HepG2 (cell line): Measurements from ENCODE around the gene RAB5B. TPM values are rescaled to one million over a fixed set of nuclear protein-coding genes. Genes with fewer than 3 reads are reported as not detected.
A peak's percentile ranks its signal among the peaks of the same experiment; 100 is the strongest.

Experiments
- AHR ChIP-seq: IDR thresholded peaks from 2 replicates; pipeline ENCODE4 v1.6.1; 2018; ENCODE audit warnings: missing genetic modification reagents, missing compliant biosample characterization
- ESRRA ChIP-seq: sonication (generic); formaldehyde crosslinking; IDR thresholded peaks from 2 replicates; pipeline ENCODE4 v1.5.1; 2020; ENCODE audit warnings: mild to moderate bottlenecking, low read depth, missing genetic modification reagents
- GFI1 ChIP-seq: sonication (generic); formaldehyde crosslinking; IDR thresholded peaks from 2 replicates; pipeline ENCODE4 v1.5.0; 2020; ENCODE audit warnings: missing genetic modification reagents, mild to moderate bottlenecking, borderline replicate concordance
- GTF2F1 ChIP-seq: fragments of 150-350 bp; IDR thresholded peaks from 2 replicates; pipeline ENCODE4 v1.6.1; 2014; ENCODE audit warnings: low read length
- HDAC1 ChIP-seq: sonication (generic); formaldehyde crosslinking; IDR thresholded peaks from 2 replicates; pipeline ENCODE4 v1.5.1; 2020; ENCODE audit warnings: mild to moderate bottlenecking, missing genetic modification reagents
- HOXA5 ChIP-seq: sonication (generic); formaldehyde crosslinking; IDR thresholded peaks from 2 replicates; pipeline ENCODE4 v1.4.0; 2020; ENCODE audit warnings: missing genetic modification reagents
- KMT2A ChIP-seq: sonication (generic); formaldehyde crosslinking; IDR thresholded peaks from 2 replicates; pipeline ENCODE4 v1.4.0; 2020; ENCODE audit warnings: missing genetic modification reagents
- MTF2 ChIP-seq: sonication (generic); formaldehyde crosslinking; IDR thresholded peaks from 2 replicates; pipeline ENCODE4 v1.5.0; 2020; ENCODE audit warnings: missing genetic modification reagents, borderline replicate concordance
- MYC ChIP-seq: sonication (generic); formaldehyde crosslinking; IDR thresholded peaks from 2 replicates; pipeline ENCODE4 v1.9.0; 2021; ENCODE audit warnings: missing genetic modification reagents, borderline replicate concordance
- NAIF1 ChIP-seq: sonication (generic); formaldehyde crosslinking; IDR thresholded peaks from 2 replicates; pipeline ENCODE4 v1.5.0; 2020; ENCODE audit warnings: mild to moderate bottlenecking, missing genetic modification reagents, borderline replicate concordance
- NFE2L1 ChIP-seq: sonication (generic); formaldehyde crosslinking; IDR thresholded peaks from 2 replicates; pipeline ENCODE4 v1.4.0; 2020; ENCODE audit warnings: missing genetic modification reagents, mild to moderate bottlenecking, borderline replicate concordance
- PHF8 ChIP-seq: sonication (generic); formaldehyde crosslinking; IDR thresholded peaks from 2 replicates; pipeline ENCODE4 v1.5.0; 2020; ENCODE audit warnings: missing genetic modification reagents
- RXRB ChIP-seq: IDR thresholded peaks from 2 replicates; pipeline ENCODE4 v1.6.1; 2016; ENCODE audit warnings: borderline replicate concordance, missing genetic modification reagents, missing compliant biosample characterization
- SIN3B ChIP-seq: fragments of 150-350 bp; IDR thresholded peaks from 2 replicates; pipeline ENCODE4 v1.6.1; 2014; ENCODE audit warnings: low read length
- SNRNP70 ChIP-seq: fragments of 200-400 bp; formaldehyde crosslinking; IDR thresholded peaks from 2 replicates; pipeline ENCODE4 v1.6.1; 2017; ENCODE audit warnings: mild to moderate bottlenecking, low read depth, low read length, moderate library complexity
- THAP11 ChIP-seq: IDR thresholded peaks from 2 replicates; pipeline ENCODE4 v1.6.1; 2016; ENCODE audit warnings: missing biosample characterization, missing genetic modification reagents
- ZBTB21 ChIP-seq: sonication (generic); formaldehyde crosslinking; IDR thresholded peaks from 2 replicates; pipeline ENCODE4 v1.4.0; 2020; ENCODE audit warnings: missing genetic modification reagents
- ZBTB39 ChIP-seq: sonication (generic); formaldehyde crosslinking; IDR thresholded peaks from 2 replicates; pipeline ENCODE4 v1.5.0; 2020; ENCODE audit warnings: missing genetic modification reagents
- ZBTB42 ChIP-seq: sonication (generic); formaldehyde crosslinking; IDR thresholded peaks from 2 replicates; pipeline ENCODE4 v1.5.0; 2020; ENCODE audit warnings: mild to moderate bottlenecking, missing genetic modification reagents
- ZFX ChIP-seq: sonication (generic); formaldehyde crosslinking; IDR thresholded peaks from 2 replicates; pipeline ENCODE4 v1.4.0; 2020; ENCODE audit warnings: mild to moderate bottlenecking, low read depth, missing genetic modification reagents, moderate library complexity
- ZNF256 ChIP-seq: sonication (generic); formaldehyde crosslinking; conservative IDR thresholded peaks from 2 replicates; pipeline ENCODE4 v1.4.0; 2020; ENCODE audit warnings: missing genetic modification reagents
- ZNF329 ChIP-seq: sonication (generic); formaldehyde crosslinking; IDR thresholded peaks from 2 replicates; pipeline ENCODE4 v1.9.0; 2021; ENCODE audit warnings: low read depth, mild to moderate bottlenecking, missing genetic modification reagents
- ZNF550 ChIP-seq: sonication (generic); formaldehyde crosslinking; IDR thresholded peaks from 2 replicates; pipeline ENCODE4 v1.4.0; 2020; ENCODE audit warnings: mild to moderate bottlenecking, missing genetic modification reagents, borderline replicate concordance
- polyA plus RNA-seq, 8 experiments: library from polyadenylated mRNA; depleted of rRNA in 3 of 8; stranded (reverse) in 7 of 8; unstranded in 1 of 8; fragments of >200 nt; fragmentation: Illumina TruSeq in 4 of 8; extraction: Trizol in 4 of 8; gene quantifications; 2 replicates each; pipeline versions ENCODE4 v1.2.1 to v1.2.3, GENCODE V29; 2011 to 2016; ENCODE audit warnings: low read depth in 4 of 8, missing spikeins in 1 of 8, mixed read lengths in 1 of 8; ENCODE audit not compliant: insufficient read depth in 1 of 8
- total RNA-seq, 5 experiments: library from RNA; depleted of rRNA; stranded (reverse); fragments of >200 nt; fragmentation: Illumina TruSeq; extraction: Trizol; gene quantifications; 2 replicates each; pipeline ENCODE4 v1.2.3, GENCODE V29; 2016; ENCODE audit warnings: low read depth in 1 of 5
- TF ChIP-seq, protein P1 (sequence below): IDR thresholded peaks from 2 replicates; pipeline ENCODE4 v1.6.1; 2012; ENCODE audit warnings: low read length, improper control_type of control experiment
- TF ChIP-seq, protein P2 (sequence below): sonication (generic); formaldehyde crosslinking; IDR thresholded peaks from 2 replicates; pipeline ENCODE4 v1.8.1; 2022; ENCODE audit warnings: mild to moderate bottlenecking, missing genetic modification reagents

RAB5B gene
- total and polyA plus RNA-seq, 2 of the 13 experiments (the other 11 are each of a cell fraction or from before 2014, with no cell fraction given) = 26.0 to 68.3 TPM

DNA sequence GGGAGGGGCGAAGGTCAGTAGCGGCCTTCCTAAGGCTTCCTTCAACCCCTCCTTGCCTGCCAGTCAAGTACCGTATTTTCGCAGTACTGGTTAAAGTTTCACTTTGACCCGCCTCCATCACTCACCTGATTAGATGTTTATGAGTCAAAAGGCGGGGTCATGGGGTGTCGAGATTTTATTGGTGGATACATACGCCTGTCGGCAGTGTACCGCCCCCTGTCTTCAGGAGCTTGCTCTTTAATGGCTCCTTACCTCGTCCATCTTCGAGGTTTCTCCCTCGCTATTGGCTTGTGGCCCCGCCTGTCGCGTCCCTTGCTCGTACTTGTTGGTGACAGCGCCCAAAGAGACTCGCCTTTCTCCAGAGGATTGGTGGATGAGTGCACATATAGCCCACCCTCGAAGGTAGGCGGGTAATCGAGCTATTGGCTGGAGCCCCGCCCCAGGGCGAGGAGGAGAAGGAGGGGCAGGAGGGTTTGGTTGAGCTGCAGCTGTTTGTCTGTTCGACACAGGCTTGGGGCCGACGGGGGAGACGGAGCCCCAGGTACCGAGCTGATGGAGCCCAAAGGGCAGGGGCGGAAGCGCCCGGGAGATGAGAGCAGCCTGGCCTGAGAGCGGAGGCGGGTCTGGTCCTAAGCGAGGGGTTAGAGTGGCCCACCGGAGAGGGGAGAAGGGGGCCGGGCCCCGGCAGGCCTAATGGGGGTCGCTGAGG lies at the start of gene RAB5B (continued):
- TF ChIP-seq ZBTB39 (CRISPR knock-in tag) (no peak), SIN3B (0 out of 2 replicates have a peak, but pooled peaks have one; percentile 9), ZFX (CRISPR knock-in tag) (peak; percentile 98), NFE2L1 (CRISPR knock-in tag) (no peak), NAIF1 (CRISPR knock-in tag) (0 out of 2 replicates have a peak, but pooled peaks have one; percentile 19), HDAC1 (CRISPR knock-in tag) (peak; percentile 81), ZNF550 (CRISPR knock-in tag) (no peak), ESRRA (CRISPR knock-in tag) (peak; percentile 57; the same call in 1 of the 2 replicates), ZNF329 (CRISPR knock-in tag) (peak; percentile 77; the same call in 1 of the 2 replicates), SNRNP70 (no peak), KMT2A (CRISPR knock-in tag) (peak; percentile 81), ZNF256 (CRISPR knock-in tag) (0 out of 2 replicates have a peak, but pooled peaks have one; percentile 51), PHF8 (CRISPR knock-in tag) (peak; percentile 97), HOXA5 (CRISPR knock-in tag) (peak; percentile 92), RXRB (peak; percentile 29; the same call in 1 of the 2 replicates), ZBTB21 (CRISPR knock-in tag) (no peak), THAP11 (CRISPR knock-in tag) (peak; percentile 92), ZBTB42 (CRISPR knock-in tag) (no peak), AHR (peak; percentile 84; the same call in 1 of the 2 replicates), GFI1 (CRISPR knock-in tag) (peak; percentile 13; the same call in 1 of the 2 replicates), GTF2F1 (no peak), MYC (peak; percentile 64; the same call in 1 of the 2 replicates), MTF2 (CRISPR knock-in tag) (no peak)
- TF ChIP-seq, protein P1, sequence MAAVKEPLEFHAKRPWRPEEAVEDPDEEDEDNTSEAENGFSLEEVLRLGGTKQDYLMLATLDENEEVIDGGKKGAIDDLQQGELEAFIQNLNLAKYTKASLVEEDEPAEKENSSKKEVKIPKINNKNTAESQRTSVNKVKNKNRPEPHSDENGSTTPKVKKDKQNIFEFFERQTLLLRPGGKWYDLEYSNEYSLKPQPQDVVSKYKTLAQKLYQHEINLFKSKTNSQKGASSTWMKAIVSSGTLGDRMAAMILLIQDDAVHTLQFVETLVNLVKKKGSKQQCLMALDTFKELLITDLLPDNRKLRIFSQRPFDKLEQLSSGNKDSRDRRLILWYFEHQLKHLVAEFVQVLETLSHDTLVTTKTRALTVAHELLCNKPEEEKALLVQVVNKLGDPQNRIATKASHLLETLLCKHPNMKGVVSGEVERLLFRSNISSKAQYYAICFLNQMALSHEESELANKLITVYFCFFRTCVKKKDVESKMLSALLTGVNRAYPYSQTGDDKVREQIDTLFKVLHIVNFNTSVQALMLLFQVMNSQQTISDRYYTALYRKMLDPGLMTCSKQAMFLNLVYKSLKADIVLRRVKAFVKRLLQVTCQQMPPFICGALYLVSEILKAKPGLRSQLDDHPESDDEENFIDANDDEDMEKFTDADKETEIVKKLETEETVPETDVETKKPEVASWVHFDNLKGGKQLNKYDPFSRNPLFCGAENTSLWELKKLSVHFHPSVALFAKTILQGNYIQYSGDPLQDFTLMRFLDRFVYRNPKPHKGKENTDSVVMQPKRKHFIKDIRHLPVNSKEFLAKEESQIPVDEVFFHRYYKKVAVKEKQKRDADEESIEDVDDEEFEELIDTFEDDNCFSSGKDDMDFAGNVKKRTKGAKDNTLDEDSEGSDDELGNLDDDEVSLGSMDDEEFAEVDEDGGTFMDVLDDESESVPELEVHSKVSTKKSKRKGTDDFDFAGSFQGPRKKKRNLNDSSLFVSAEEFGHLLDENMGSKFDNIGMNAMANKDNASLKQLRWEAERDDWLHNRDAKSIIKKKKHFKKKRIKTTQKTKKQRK = peak; percentile 99
- TF ChIP-seq, protein P2, sequence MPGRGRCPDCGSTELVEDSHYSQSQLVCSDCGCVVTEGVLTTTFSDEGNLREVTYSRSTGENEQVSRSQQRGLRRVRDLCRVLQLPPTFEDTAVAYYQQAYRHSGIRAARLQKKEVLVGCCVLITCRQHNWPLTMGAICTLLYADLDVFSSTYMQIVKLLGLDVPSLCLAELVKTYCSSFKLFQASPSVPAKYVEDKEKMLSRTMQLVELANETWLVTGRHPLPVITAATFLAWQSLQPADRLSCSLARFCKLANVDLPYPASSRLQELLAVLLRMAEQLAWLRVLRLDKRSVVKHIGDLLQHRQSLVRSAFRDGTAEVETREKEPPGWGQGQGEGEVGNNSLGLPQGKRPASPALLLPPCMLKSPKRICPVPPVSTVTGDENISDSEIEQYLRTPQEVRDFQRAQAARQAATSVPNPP (CRISPR knock-in tag) = no peak
